Parathyroid adenoma (tissue), 2 donors: ENCODE results near the gene SHE.
A peak's percentile ranks its signal among the peaks of the same experiment; 100 is the strongest.
"Not testable (repeated sequence)": the region's sequence is repeated elsewhere in the genome, so short reads cannot be mapped to it uniquely, and the experiment has no call there.

ENCODE experiments used
- H2AFZ ChIP-seq: fragments of 300-600 bp; sonication (generic); one replicate; pipeline ENCODE4 v1.7.0; 2017; ENCODE audit warnings: antibody characterized with exemption, mild to moderate bottlenecking
- H3K27ac ChIP-seq: fragments of 300-600 bp; sonication (generic); one replicate; pipeline ENCODE4 v1.7.0; 2017
- H3K27me3 ChIP-seq: fragments of 300-600 bp; sonication (generic); one replicate; pipeline ENCODE4 v1.7.0; 2017; ENCODE audit warnings: low read length; ENCODE audit not compliant: control insufficient read depth, insufficient read depth
- H3K36me3 ChIP-seq: fragments of 300-600 bp; sonication (generic); one replicate; pipeline ENCODE4 v1.7.0; 2017; ENCODE audit warnings: low read length; ENCODE audit not compliant: control insufficient read depth, insufficient read depth
- H3K4me1 ChIP-seq: fragments of 300-600 bp; sonication (generic); one replicate; pipeline ENCODE4 v1.7.0; 2017; ENCODE audit warnings: control low read depth
- H3K4me2 ChIP-seq: fragments of 300-600 bp; sonication (generic); one replicate; pipeline ENCODE4 v1.7.0; 2017; ENCODE audit warnings: low read length
- H3K4me3 ChIP-seq: fragments of 300-600 bp; sonication (generic); one replicate; pipeline ENCODE4 v1.7.0; 2017; ENCODE audit warnings: low read depth, low read length
- H3K79me2 ChIP-seq: fragments of 300-600 bp; sonication (generic); one replicate; pipeline ENCODE4 v1.7.0; 2017; ENCODE audit warnings: control low read depth
- H3K9ac ChIP-seq: fragments of 300-600 bp; sonication (generic); one replicate; pipeline ENCODE4 v1.7.0; 2017; ENCODE audit warnings: mild to moderate bottlenecking
- H3K9me3 ChIP-seq: fragments of 300-600 bp; sonication (generic); one replicate; pipeline ENCODE4 v1.7.0; 2017; ENCODE audit warnings: low read length; ENCODE audit not compliant: control insufficient read depth
- TF ChIP-seq, protein P1 (sequence below): fragments of 300-600 bp; sonication (generic); IDR thresholded peaks from one replicate; pipeline ENCODE4 v1.7.0; 2017; ENCODE audit warnings: antibody characterized with exemption, mild to moderate bottlenecking
- donor health status: primary hyperparathyroidism.

SHE gene

DNA sequence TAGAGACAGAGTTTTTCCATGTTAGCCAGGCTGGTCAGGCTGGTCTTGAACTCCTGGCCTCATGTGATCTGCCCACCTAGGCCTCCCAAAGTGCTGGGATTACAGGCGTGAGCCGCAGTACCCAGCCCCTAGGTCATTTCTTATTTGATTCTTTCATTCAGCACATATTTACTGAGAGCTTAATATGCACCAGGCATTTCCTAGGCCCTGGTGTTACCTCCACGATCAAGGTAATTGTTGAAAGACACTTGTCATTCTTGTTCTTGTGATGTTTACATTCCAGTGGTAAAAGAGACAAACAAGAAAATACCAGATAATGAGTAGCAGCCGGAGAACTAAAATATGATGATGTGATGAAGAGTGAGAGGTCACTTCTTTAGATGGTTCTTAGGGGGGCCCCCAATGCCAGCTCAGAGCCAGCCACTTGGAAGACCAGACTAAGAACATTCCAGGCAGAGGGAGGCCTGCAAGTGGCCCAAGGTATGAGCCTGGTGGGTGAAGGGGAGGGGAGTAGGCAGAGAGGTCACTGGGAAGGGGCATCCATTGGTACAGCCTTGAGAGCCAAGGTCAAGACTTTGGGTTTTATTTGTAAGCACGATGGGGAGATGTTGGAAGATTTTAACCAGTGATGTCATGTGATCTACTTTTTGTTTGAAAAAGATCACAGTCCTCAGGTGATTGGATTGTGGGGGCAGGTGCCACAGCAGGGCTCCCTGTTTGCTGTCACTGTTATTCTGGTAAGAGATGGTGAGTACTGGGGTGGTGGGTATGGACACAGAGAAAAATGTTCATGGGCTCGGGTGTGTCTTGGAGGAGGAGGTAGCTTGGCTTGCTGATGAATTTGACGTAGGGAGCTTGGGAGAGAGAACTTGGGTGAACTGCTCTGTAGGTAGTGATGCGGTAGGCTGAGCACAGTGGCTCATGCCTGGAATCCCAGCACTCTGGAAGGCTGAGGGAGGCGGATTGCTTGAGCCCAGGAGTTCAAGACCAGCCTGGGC, 37.6 kb upstream of the SHE start:
- no peak overlapping the region for H3K4me2 ChIP-seq
- no peaks in the 10 kb centered on the region for H3K27me3 ChIP-seq
- TF ChIP-seq, protein P1, sequence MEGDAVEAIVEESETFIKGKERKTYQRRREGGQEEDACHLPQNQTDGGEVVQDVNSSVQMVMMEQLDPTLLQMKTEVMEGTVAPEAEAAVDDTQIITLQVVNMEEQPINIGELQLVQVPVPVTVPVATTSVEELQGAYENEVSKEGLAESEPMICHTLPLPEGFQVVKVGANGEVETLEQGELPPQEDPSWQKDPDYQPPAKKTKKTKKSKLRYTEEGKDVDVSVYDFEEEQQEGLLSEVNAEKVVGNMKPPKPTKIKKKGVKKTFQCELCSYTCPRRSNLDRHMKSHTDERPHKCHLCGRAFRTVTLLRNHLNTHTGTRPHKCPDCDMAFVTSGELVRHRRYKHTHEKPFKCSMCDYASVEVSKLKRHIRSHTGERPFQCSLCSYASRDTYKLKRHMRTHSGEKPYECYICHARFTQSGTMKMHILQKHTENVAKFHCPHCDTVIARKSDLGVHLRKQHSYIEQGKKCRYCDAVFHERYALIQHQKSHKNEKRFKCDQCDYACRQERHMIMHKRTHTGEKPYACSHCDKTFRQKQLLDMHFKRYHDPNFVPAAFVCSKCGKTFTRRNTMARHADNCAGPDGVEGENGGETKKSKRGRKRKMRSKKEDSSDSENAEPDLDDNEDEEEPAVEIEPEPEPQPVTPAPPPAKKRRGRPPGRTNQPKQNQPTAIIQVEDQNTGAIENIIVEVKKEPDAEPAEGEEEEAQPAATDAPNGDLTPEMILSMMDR, result no peak

DNA sequence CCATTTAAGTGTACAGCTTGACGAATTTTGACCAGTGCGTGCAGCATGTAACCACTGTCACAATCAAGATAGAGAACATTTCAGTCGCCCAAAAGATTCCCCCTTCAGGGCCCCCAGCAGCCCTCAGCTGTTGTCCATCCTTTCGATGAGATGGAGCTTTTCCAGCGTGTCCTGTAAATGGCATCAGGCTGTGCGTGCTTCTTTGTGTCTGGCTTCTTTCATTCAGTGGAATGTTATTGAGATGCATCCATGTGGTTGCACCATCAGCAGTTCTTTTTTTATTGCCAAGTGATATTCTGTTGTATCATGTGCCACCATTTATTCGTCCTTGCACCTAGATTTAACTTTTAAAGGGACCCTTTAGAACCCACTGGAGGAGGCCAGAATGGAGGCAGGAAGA, 34.4 kb upstream of the SHE start:
- no peak overlapping the region for H3K9ac ChIP-seq
- TF ChIP-seq, protein P1, result no peak
- H3K9me3 ChIP-seq, result no peaks in the 10 kb centered on the region
- H3K27me3 ChIP-seq, result no peaks in the 10 kb centered on the region
- H2AFZ ChIP-seq, result no peak overlapping the region
- H3K27ac ChIP-seq, result no peak overlapping the region
- no peak overlapping the region for H3K4me2 ChIP-seq
- no peaks in the 10 kb centered on the region for H3K79me2 ChIP-seq
- H3K4me3 ChIP-seq, result no peak overlapping the region
- H3K4me1 ChIP-seq, result no peaks in the 10 kb centered on the region
- no peaks in the 10 kb centered on the region for H3K36me3 ChIP-seq

More for the DNA sequence above, 37.6 kb upstream of the SHE start:
- H3K27ac ChIP-seq, result no peak overlapping the region
- H2AFZ ChIP-seq, result no peak overlapping the region
- no peaks in the 10 kb centered on the region for H3K4me1 ChIP-seq
- no peak overlapping the region for H3K9ac ChIP-seq
- H3K9me3 ChIP-seq, result no peaks in the 10 kb centered on the region
- H3K4me3 ChIP-seq, result no peak overlapping the region
- H3K36me3 ChIP-seq, result no peaks in the 10 kb centered on the region
- no peaks in the 10 kb centered on the region for H3K79me2 ChIP-seq

DNA sequence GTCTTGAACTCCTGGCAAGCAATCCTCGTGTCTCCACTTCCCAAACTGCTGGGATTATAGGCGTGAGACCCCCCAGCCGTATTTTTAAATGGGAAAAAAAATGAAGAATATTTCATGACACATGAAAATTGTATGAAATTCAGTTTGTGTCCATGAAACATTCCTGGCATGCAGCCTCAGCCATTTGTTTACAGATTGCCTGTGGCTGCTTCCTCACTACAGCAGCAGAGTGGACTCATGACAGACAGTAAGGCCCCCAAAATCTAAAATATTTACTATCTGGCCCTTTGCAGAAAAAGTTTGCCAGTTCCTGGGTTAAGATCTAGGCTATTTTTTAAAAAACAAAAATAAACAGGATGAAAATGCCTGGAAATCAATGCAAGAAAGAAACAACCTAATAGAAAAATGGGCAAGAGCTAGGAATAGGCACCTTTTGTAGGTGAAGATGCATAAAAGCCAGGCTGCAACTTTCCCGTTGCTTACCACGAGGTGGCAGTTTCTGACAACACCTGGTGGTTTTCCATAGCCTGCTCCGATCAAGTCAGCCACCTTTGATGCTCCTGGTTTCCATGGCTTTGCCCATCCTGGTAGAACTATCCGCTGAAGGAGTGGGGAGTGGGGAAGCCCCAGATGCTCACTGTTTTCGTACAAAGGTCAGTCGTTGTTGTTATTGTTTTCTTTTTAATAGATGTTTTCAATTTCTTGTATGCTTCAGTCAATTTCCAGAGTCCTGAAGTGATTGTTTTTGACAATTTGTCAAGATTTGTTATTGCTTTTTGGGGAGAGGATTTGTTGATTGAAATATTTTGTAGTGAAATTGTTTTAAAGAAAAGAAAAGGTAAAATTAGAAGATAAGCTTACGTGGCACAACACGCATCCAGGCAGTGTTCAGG, 32.0 kb upstream of the SHE start:
- Histone ChIP-seq H3K4me1 (no peaks in the 10 kb centered on the region), H3K4me3 (no peak overlapping the region), H3K27ac (no peak overlapping the region), H3K9me3 (no peaks in the 10 kb centered on the region), H3K27me3 (no peaks in the 10 kb centered on the region), H3K36me3 (no peaks in the 10 kb centered on the region), H3K4me2 (no peak overlapping the region), H3K79me2 (no peaks in the 10 kb centered on the region), H3K9ac (no peak overlapping the region), H2AFZ (no peak overlapping the region)
- TF ChIP-seq, protein P1, result peak; percentile 32

DNA sequence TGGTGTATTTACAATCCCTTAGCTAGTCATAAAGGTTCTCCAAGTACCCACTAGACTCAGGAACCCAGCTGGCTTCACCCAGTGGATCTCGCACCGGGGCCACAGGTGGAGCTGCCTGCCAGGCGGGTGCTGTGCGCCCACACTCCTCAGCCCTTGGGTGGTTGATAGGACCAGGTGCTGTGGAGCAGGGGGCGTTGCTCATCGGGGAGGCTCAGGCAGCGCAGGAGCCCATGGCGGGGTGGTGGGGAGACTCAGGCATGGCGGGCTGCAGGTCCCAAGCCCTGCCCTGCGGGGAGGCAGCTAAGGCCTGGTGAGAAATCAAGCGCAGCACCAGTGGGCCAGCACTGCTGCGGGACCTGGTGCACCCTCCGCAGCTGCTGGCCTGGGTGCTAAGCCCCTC, 29.7 kb upstream of the SHE start:
- H3K9me3 ChIP-seq, H3K4me1 ChIP-seq, H3K4me3 ChIP-seq, H3K27ac ChIP-seq, H3K36me3 ChIP-seq, H3K4me2 ChIP-seq, H3K9ac ChIP-seq, H3K79me2 ChIP-seq, H2AFZ ChIP-seq, H3K27me3 ChIP-seq: not testable (repeated sequence)

DNA sequence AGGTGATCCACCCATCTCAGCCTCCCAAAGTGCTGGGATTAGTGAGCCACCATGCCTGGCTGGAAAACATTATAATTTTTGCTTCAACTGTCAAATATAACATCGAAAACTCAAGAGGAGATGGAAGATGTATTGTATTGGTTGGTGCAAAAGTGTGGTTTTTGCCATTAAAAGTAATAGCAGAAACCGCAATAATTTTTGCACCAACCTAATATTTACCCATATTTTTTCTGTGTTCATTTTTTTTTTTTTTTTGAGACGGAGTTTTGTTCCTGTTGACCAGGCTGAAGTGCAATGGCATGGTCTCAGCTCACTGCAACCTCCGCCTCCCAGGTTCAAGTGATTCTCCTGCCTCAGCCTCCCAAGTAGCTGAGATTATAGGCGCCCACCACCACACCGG, 27.1 kb upstream of the SHE start:
- Histone ChIP-seq H3K9ac (no peak overlapping the region), H3K27me3 (no peaks in the 10 kb centered on the region), H3K4me1 (no peaks in the 10 kb centered on the region), H3K79me2 (no peaks in the 10 kb centered on the region), H2AFZ (no peak overlapping the region), H3K4me3 (no peak overlapping the region), H3K27ac (no peak overlapping the region), H3K4me2 (no peak overlapping the region), H3K36me3 (no peaks in the 10 kb centered on the region), H3K9me3 (no peaks in the 10 kb centered on the region)
- TF ChIP-seq, protein P1, result no peak
